Endodermal cell (in vitro differentiated cells): Measurements from ENCODE around the gene B4GALNT4. TPM values are rescaled to one million over a fixed set of nuclear protein-coding genes. Genes with fewer than 3 reads are reported as not detected.

Experiments
- DNase-seq: peaks from one replicate; pipeline ENCODE4 v3.0.0-alpha.2; 2017
- H3K27ac ChIP-seq: 2 replicates; pipeline ENCODE4 v1.5.1; 2013; ENCODE audit warnings: mild to moderate bottlenecking, low read depth, low read length, moderate library complexity
- H3K27me3 ChIP-seq: 2 replicates; pipeline ENCODE4 v1.6.1; 2013; ENCODE audit warnings: mild to moderate bottlenecking, low read length, moderate library complexity; ENCODE audit not compliant: insufficient read depth, control insufficient read depth, poor library complexity, severe bottlenecking
- H3K36me3 ChIP-seq: 2 replicates; pipeline ENCODE4 v1.7.0; 2013; ENCODE audit warnings: mild to moderate bottlenecking, low read length, moderate library complexity; ENCODE audit not compliant: control insufficient read depth, insufficient read depth
- H3K4me1 ChIP-seq: one replicate; pipeline ENCODE4 v1.7.0; 2013; ENCODE audit warnings: low read length; ENCODE audit not compliant: control insufficient read depth, insufficient read depth
- H3K4me3 ChIP-seq: 2 replicates; pipeline ENCODE4 v1.5.1; 2013; ENCODE audit warnings: mild to moderate bottlenecking, low read length, moderate library complexity
- H3K9ac ChIP-seq: 2 replicates; pipeline ENCODE4 v1.6.1; 2013; ENCODE audit warnings: mild to moderate bottlenecking, low read length, moderate library complexity; ENCODE audit not compliant: poor library complexity, severe bottlenecking; ENCODE audit errors: extremely low read depth
- H3K9me3 ChIP-seq: 2 replicates; pipeline ENCODE4 v1.6.1; 2013; ENCODE audit warnings: mild to moderate bottlenecking, low read length, moderate library complexity; ENCODE audit not compliant: control insufficient read depth
- H3K27ac Mint-ChIP-seq: 2 replicates; pipeline ENCODE4 v1.8.0; 2020; ENCODE audit warnings: mixed read lengths
- H3K27me3 Mint-ChIP-seq: 2 replicates; pipeline ENCODE4 v1.8.0; 2021; ENCODE audit warnings: mild to moderate bottlenecking, mixed read lengths; ENCODE audit not compliant: insufficient read depth
- H3K36me3 Mint-ChIP-seq: 2 replicates; pipeline ENCODE4 v1.8.0; 2020; ENCODE audit warnings: low read depth, mixed read lengths
- H3K4me1 Mint-ChIP-seq: 2 replicates; pipeline ENCODE4 v1.8.0; 2020; ENCODE audit warnings: mixed read lengths
- H3K4me3 Mint-ChIP-seq: 2 replicates; pipeline ENCODE4 v1.8.0; 2020; ENCODE audit warnings: mild to moderate bottlenecking, moderate library complexity, mixed read lengths
- H3K9me3 Mint-ChIP-seq: 2 replicates; pipeline ENCODE4 v1.8.0; 2020; ENCODE audit warnings: mild to moderate bottlenecking, mixed read lengths
- WGBS, 2 experiments: methylation state at CpG; one replicate each; pipeline versions ENCODE4 v1.1.5 to v1.1.7; 2013; ENCODE audit warnings: missing lambda C conversion rate in 2 of 2, mixed read lengths in 1 of 2; ENCODE audit not compliant: insufficient coverage in 1 of 2, insufficient read length in 1 of 2; 5-methylcytosine and 5-hydroxymethylcytosine counted together
- total RNA-seq, 2 donors: library from RNA; stranded (reverse); fragmentation: NEBNext Ultra II Directional in 1 of 2; extraction: Animal tissue kit (Norgen Biotek cat#: 25700) in 1 of 2; gene quantifications; 2 replicates in 1 of 2; 3 replicates in 1 of 2; pipeline ENCODE4 v1.2.1, GENCODE V29; 2021
- TF ChIP-seq, protein P1 (sequence below): fragments of 200-600 bp; sonication (generic); conservative IDR thresholded peaks from 2 replicates; pipeline ENCODE4 v1.5.0; 2021; ENCODE audit warnings: antibody characterized with exemption, mild to moderate bottlenecking

Gene B4GALNT4
- total RNA-seq, 2 donors from 2014 or later: 109 to 118 TPM

DNA sequence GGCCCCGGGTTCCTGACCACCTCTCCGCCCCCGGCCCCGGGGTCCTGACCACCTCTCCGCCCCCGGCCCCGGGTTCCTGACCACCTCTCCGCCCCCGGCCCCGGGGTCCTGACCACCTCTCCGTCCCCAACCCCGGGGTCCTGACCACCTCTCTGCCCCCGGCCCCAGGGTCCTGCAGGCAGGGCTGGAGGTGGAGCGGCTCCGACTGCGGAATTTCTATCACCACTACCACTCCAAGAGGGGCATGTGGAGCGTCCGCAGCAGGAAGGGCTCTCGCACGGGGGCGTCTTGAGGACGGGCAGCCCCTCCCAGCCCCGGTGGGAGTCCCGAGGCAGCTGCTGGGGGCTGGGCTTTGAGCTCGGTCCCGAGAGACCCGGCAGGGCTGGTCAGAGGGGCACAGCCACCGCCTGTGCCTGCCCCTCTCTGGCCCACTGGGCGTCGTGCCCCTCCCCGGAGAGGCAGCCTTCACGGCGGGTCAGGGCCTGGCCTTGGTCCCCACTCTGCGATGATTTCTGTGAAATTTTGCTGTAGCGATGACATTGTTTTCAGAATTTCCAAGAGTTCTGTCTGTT, 12.3 kb downstream of the B4GALNT4 start:
- Histone ChIP-seq H3K4me1 (no peaks in the 10 kb centered on the region), H3K4me3 (no peak overlapping the region), H3K27me3 (no peaks in the 10 kb centered on the region), H3K9ac (no peak overlapping the region), H3K9me3 (no peaks in the 10 kb centered on the region), H3K36me3 (no peaks in the 10 kb centered on the region), H3K27ac (no peak overlapping the region)
- 91 to 93% methylated on average over 15 to 28 of the region's 35 CpGs for WGBS, 2 experiments
- TF ChIP-seq, protein P1, sequence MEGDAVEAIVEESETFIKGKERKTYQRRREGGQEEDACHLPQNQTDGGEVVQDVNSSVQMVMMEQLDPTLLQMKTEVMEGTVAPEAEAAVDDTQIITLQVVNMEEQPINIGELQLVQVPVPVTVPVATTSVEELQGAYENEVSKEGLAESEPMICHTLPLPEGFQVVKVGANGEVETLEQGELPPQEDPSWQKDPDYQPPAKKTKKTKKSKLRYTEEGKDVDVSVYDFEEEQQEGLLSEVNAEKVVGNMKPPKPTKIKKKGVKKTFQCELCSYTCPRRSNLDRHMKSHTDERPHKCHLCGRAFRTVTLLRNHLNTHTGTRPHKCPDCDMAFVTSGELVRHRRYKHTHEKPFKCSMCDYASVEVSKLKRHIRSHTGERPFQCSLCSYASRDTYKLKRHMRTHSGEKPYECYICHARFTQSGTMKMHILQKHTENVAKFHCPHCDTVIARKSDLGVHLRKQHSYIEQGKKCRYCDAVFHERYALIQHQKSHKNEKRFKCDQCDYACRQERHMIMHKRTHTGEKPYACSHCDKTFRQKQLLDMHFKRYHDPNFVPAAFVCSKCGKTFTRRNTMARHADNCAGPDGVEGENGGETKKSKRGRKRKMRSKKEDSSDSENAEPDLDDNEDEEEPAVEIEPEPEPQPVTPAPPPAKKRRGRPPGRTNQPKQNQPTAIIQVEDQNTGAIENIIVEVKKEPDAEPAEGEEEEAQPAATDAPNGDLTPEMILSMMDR: no peak
- no peak for DNase-seq
- no peaks in the 10 kb centered on the region for H3K4me1 Mint-ChIP-seq
- peaks cover 23% of the 10 kb centered on the region for H3K36me3 Mint-ChIP-seq
- peaks cover under 1% of the 10 kb centered on the region for H3K27me3 Mint-ChIP-seq
- H3K4me3 Mint-ChIP-seq: no peak overlapping the region
- H3K27ac Mint-ChIP-seq: peak overlapping the region; percentile 61
- H3K9me3 Mint-ChIP-seq: peaks cover 1% of the 10 kb centered on the region

DNA sequence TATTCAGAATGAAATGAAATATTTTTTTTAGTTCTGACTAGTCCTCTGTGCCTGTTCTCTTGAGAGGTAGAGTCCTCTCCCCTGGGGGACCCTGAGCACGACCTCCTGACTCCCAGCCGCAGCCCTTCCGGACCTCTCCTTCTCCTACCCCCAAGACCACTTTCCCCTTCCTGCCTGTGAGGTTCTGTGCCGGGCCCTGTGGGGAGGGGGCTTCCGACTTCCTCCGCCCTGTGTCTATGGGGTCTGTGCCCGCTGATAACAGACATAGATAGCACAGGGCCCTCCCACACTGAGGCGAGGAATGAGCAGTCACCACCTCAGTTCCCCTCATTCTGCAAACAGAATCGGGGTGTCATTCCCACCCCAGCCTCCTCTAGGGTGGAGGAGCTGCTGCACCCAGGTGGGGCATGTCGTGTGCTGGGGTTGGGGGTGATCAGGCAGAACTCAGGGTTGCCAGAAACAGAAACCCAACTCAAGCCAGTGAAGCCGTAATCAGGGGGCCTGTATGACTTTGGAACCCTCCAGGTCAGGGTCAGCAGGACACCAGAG, 12.9 kb downstream of the B4GALNT4 start:
- peaks cover 6% of the 10 kb centered on the region for H3K27me3 Mint-ChIP-seq
- Histone ChIP-seq H3K27ac (no peak overlapping the region), H3K4me1 (no peaks in the 10 kb centered on the region), H3K27me3 (no peaks in the 10 kb centered on the region), H3K9me3 (no peaks in the 10 kb centered on the region), H3K36me3 (no peaks in the 10 kb centered on the region), H3K9ac (no peak overlapping the region), H3K4me3 (no peak overlapping the region)
- no peak overlapping the region for H3K4me3 Mint-ChIP-seq
- no peak for DNase-seq
- TF ChIP-seq, protein P1: no peak
- peaks cover 5% of the 10 kb centered on the region for H3K9me3 Mint-ChIP-seq
- peak overlapping the region; percentile 61 for H3K27ac Mint-ChIP-seq
- WGBS, 2 experiments: 93 to 100% methylated on average over 4 to 11 of the region's 11 CpGs
- peaks cover 23% of the 10 kb centered on the region for H3K36me3 Mint-ChIP-seq
- no peaks in the 10 kb centered on the region for H3K4me1 Mint-ChIP-seq

DNA sequence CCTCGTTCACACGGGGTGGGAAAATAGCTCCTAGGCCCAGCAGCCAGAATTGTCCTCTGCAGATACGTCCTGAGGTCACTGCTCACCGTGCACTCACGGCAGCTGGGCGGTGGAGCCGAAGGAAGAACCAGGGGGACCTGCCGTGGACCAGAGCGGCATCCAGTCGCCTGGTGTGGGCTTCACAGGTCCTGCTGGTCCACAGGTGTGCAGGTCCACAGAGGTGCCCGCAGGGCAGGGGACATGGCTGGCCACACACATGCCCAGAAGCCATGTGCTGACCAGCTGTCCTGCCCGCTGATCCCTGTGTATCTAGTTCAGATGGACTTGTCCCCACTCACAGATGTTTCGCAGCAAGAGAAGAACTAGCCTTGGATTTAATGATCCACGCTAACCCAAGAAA, 14.1 kb downstream of the B4GALNT4 start:
- peaks cover 5% of the 10 kb centered on the region for H3K9me3 Mint-ChIP-seq
- Histone ChIP-seq H3K4me1 (no peaks in the 10 kb centered on the region), H3K36me3 (no peaks in the 10 kb centered on the region), H3K27ac (peak overlapping the region; percentile 44), H3K9ac (no peak overlapping the region), H3K9me3 (no peaks in the 10 kb centered on the region), H3K4me3 (no peak overlapping the region), H3K27me3 (peaks cover 12% of the 10 kb centered on the region)
- peaks cover 18% of the 10 kb centered on the region for H3K27me3 Mint-ChIP-seq
- TF ChIP-seq, protein P1: no peak
- no peaks in the 10 kb centered on the region for H3K4me1 Mint-ChIP-seq
- 92 to 93% methylated on average over 8 to 14 of the region's 14 CpGs for WGBS, 2 experiments
- H3K36me3 Mint-ChIP-seq: peaks cover 13% of the 10 kb centered on the region
- H3K4me3 Mint-ChIP-seq: no peak overlapping the region
- no peak overlapping the region for H3K27ac Mint-ChIP-seq
- no peak for DNase-seq
